Hair follicular keratinocyte (primary cell): Measurements from ENCODE around the gene TNS2. TPM values are rescaled to one million over a fixed set of nuclear protein-coding genes. Genes with fewer than 3 reads are reported as not detected.

Experiments
- total RNA-seq: library from RNA; depleted of rRNA; stranded (reverse); fragments of >200 nt; gene quantifications from 2 replicates; pipeline ENCODE4 v1.2.3, GENCODE V29; 2015

TNS2 gene
- 3.0 and 3.9 TPM in 2 replicates for total RNA-seq

GRCh38 chr12:53049571-53050318 is at the start of gene TNS2:
TNS2 (plus strand) TSS chr12:53050065; CDS start chr12:53050186, 121 bp downstream.

GRCh38 chr12:53005986-53006809 is 43.7 kb upstream of the TNS2 start, which contains the start of gene EIF4B:
EIF4B (plus strand) TSS chr12:53006456; CDS start chr12:53006484, 28 bp downstream.

GRCh38 chr12:53079226-53080117 is 29.6 kb downstream of the TNS2 start, which contains the start of gene SPRYD3:
SPRYD3 (minus strand) TSS chr12:53079390; CDS start chr12:53079333, 57 bp downstream.

GRCh38 chr12:53097564-53098353 is 47.9 kb downstream of the TNS2 start, which contains the start of gene IGFBP6:
IGFBP6 (plus strand) TSS chr12:53097667; CDS start chr12:53097718, 51 bp downstream.

GRCh38 chr12:53102883-53103807 is 53.3 kb downstream of the TNS2 start, which contains the start of gene SOAT2:
SOAT2 (plus strand) TSS chr12:53103486; CDS start chr12:53103578, 92 bp downstream.

Other genes with a start within 250 kb of the TNS2 start
- gene KRT4, start 235.9 kb upstream of the TNS2 start, total RNA-seq: not detected in 2 replicates
- gene KRT79, start 215.8 kb upstream of the TNS2 start, total RNA-seq: not detected in 2 replicates
- 0.04 and 0.16 TPM in 2 replicates for gene KRT78, start 201.1 kb upstream of the TNS2 start, total RNA-seq
- gene KRT8, start 145.0 kb upstream of the TNS2 start, total RNA-seq: 61.1 and 107 TPM in 2 replicates
- gene KRT18, start 100.9 kb upstream of the TNS2 start, total RNA-seq: 427 and 525 TPM in 2 replicates
- gene EIF4B, start 43.6 kb upstream of the TNS2 start, total RNA-seq: 424 and 580 TPM in 2 replicates
- gene SPRYD3, start 29.3 kb downstream of the TNS2 start, total RNA-seq: 40.6 and 40.7 TPM in 2 replicates
- gene IGFBP6, start 47.6 kb downstream of the TNS2 start, total RNA-seq: 93.5 and 128 TPM in 2 replicates
- not detected in 2 replicates for gene SOAT2, start 53.4 kb downstream of the TNS2 start, total RNA-seq
- 3.8 and 8.4 TPM in 2 replicates for gene ZNF740, start 130.7 kb downstream of the TNS2 start, total RNA-seq
- 1.4 and 4.5 TPM in 2 replicates for gene CSAD, start 130.9 kb downstream of the TNS2 start, total RNA-seq
- 0.04 and 1.6 TPM in 2 replicates for gene ITGB7, start 157.2 kb downstream of the TNS2 start, total RNA-seq
- gene RARG, start 182.1 kb downstream of the TNS2 start, total RNA-seq: 32.6 and 46.6 TPM in 2 replicates
- 7.3 and 15.2 TPM in 2 replicates for gene ESPL1, start 218.2 kb downstream of the TNS2 start, total RNA-seq
- gene PFDN5, start 245.5 kb downstream of the TNS2 start, total RNA-seq: 366 and 370 TPM in 2 replicates
- gene MYG1, start 249.6 kb downstream of the TNS2 start, total RNA-seq: 57.2 and 61.8 TPM in 2 replicates